IPS-20b (cell line): ENCODE measurements around the gene FRMD4A.

Experiments
- H3K27ac ChIP-seq: one replicate; pipeline ENCODE4 v1.5.1; 2013; ENCODE audit warnings: low read length
- H3K27me3 ChIP-seq: 2 replicates; pipeline ENCODE4 v1.6.1; 2013; ENCODE audit warnings: mild to moderate bottlenecking, low read length, inconsistent platforms; ENCODE audit not compliant: insufficient read depth
- H3K36me3 ChIP-seq: 2 replicates; pipeline ENCODE4 v1.6.1; 2013; ENCODE audit warnings: low read depth, mild to moderate bottlenecking, inconsistent platforms, low read length, moderate library complexity; ENCODE audit not compliant: insufficient read depth
- H3K4me1 ChIP-seq: 2 replicates; pipeline ENCODE4 v1.6.1; 2013; ENCODE audit warnings: mild to moderate bottlenecking, control low read depth, inconsistent platforms, low read length, moderate library complexity; ENCODE audit not compliant: insufficient read depth
- H3K4me3 ChIP-seq: 2 replicates; pipeline ENCODE4 v1.5.1; 2013; ENCODE audit warnings: mild to moderate bottlenecking, low read length, inconsistent platforms
- H3K9ac ChIP-seq: 2 replicates; pipeline ENCODE4 v1.6.1; 2013; ENCODE audit warnings: low read depth, mild to moderate bottlenecking, inconsistent platforms, low read length, moderate library complexity
- H3K9me3 ChIP-seq: 2 replicates; pipeline ENCODE4 v1.6.1; 2013; ENCODE audit warnings: mild to moderate bottlenecking, low read depth, low read length, inconsistent platforms; ENCODE audit not compliant: insufficient read depth

Gene FRMD4A

GRCh38 chr10:14010769-14011574, 319.8 kb downstream of the FRMD4A start:
- Histone ChIP-seq H3K27me3 (no peaks in the 10 kb centered on the region), H3K36me3 (no peaks in the 10 kb centered on the region), H3K4me1 (peaks cover 17% of the 10 kb centered on the region), H3K27ac (no peak overlapping the region), H3K4me3 (no peak overlapping the region), H3K9me3 (no peaks in the 10 kb centered on the region), H3K9ac (no peak overlapping the region)

- Histone ChIP-seq H3K9ac (no peak overlapping the region; the same call in 1 of the 2 replicates), H3K27ac (no peak overlapping the region), H3K27me3 (no peaks in the 10 kb centered on the region), H3K4me3 (no peak overlapping the region), H3K9me3 (no peaks in the 10 kb centered on the region), H3K4me1 (peaks cover 17% of the 10 kb centered on the region), H3K36me3 (no peaks in the 10 kb centered on the region)
These were observed 320.6 kb downstream of the FRMD4A start for GRCh38 chr10:14010101-14010558.

- H3K9me3 ChIP-seq, result no peaks in the 10 kb centered on the region
- no peaks in the 10 kb centered on the region for H3K36me3 ChIP-seq
- no peaks in the 10 kb centered on the region for H3K27me3 ChIP-seq
- peak overlapping the region; percentile 28; the same call in 1 of the 2 replicates for H3K9ac ChIP-seq
- peaks cover 17% of the 10 kb centered on the region for H3K4me1 ChIP-seq
- H3K4me3 ChIP-seq, result no peak overlapping the region
- no peak overlapping the region for H3K27ac ChIP-seq
These were observed 321.2 kb downstream of the FRMD4A start for GRCh38 chr10:14009371-14010100.

- Histone ChIP-seq H3K36me3 (no peaks in the 10 kb centered on the region), H3K4me3 (no peak overlapping the region), H3K9me3 (no peaks in the 10 kb centered on the region), H3K9ac (no peak overlapping the region), H3K27ac (no peak overlapping the region), H3K4me1 (peaks cover 17% of the 10 kb centered on the region), H3K27me3 (no peaks in the 10 kb centered on the region)
These were observed 322.0 kb downstream of the FRMD4A start for GRCh38 chr10:14008740-14009080.

- Histone ChIP-seq H3K9ac (no peak overlapping the region), H3K4me3 (no peak overlapping the region), H3K4me1 (peaks cover 10% of the 10 kb centered on the region), H3K9me3 (no peaks in the 10 kb centered on the region), H3K27me3 (no peaks in the 10 kb centered on the region), H3K27ac (no peak overlapping the region), H3K36me3 (no peaks in the 10 kb centered on the region)
These were observed 326.2 kb downstream of the FRMD4A start for GRCh38 chr10:14004536-14004935.

- H3K4me1 ChIP-seq, result peaks cover 5% of the 10 kb centered on the region; the same call in 1 of the 2 replicates
- H3K36me3 ChIP-seq, result no peaks in the 10 kb centered on the region
- H3K27ac ChIP-seq, result no peak overlapping the region
- no peak overlapping the region for H3K9ac ChIP-seq
- H3K27me3 ChIP-seq, result no peaks in the 10 kb centered on the region
- no peaks in the 10 kb centered on the region for H3K9me3 ChIP-seq
- H3K4me3 ChIP-seq, result no peak overlapping the region
These were observed 327.1 kb downstream of the FRMD4A start for GRCh38 chr10:14003517-14004184.

- Histone ChIP-seq H3K27ac (no peak overlapping the region), H3K9me3 (no peaks in the 10 kb centered on the region), H3K4me1 (peaks cover 3% of the 10 kb centered on the region; the same call in 1 of the 2 replicates), H3K9ac (no peak overlapping the region), H3K36me3 (no peaks in the 10 kb centered on the region), H3K4me3 (no peak overlapping the region), H3K27me3 (no peaks in the 10 kb centered on the region)
These were observed 329.3 kb downstream of the FRMD4A start for GRCh38 chr10:14001298-14002040.

- no peak overlapping the region for H3K9ac ChIP-seq
- no peaks in the 10 kb centered on the region for H3K36me3 ChIP-seq
- no peak overlapping the region for H3K27ac ChIP-seq
- no peaks in the 10 kb centered on the region for H3K9me3 ChIP-seq
- H3K4me1 ChIP-seq, result peaks cover 3% of the 10 kb centered on the region; the same call in 1 of the 2 replicates
- H3K4me3 ChIP-seq, result no peak overlapping the region
- no peaks in the 10 kb centered on the region for H3K27me3 ChIP-seq
These were observed 332.4 kb downstream of the FRMD4A start for GRCh38 chr10:13998163-13998835.

- Histone ChIP-seq H3K4me1 (peaks cover 3% of the 10 kb centered on the region; the same call in 1 of the 2 replicates), H3K4me3 (no peak overlapping the region), H3K9ac (no peak overlapping the region), H3K27ac (no peak overlapping the region), H3K9me3 (no peaks in the 10 kb centered on the region), H3K27me3 (no peaks in the 10 kb centered on the region), H3K36me3 (no peaks in the 10 kb centered on the region)
These were observed 333.1 kb downstream of the FRMD4A start for GRCh38 chr10:13997650-13998049.

GRCh38 chr10:13994932-13995331, 335.8 kb downstream of the FRMD4A start:
- H3K36me3 ChIP-seq, result no peaks in the 10 kb centered on the region
- no peak overlapping the region for H3K27ac ChIP-seq
- H3K9ac ChIP-seq, result no peak overlapping the region
- no peaks in the 10 kb centered on the region for H3K4me1 ChIP-seq
- no peak overlapping the region for H3K4me3 ChIP-seq
- no peaks in the 10 kb centered on the region for H3K9me3 ChIP-seq
- H3K27me3 ChIP-seq, result no peaks in the 10 kb centered on the region

GRCh38 chr10:13993673-13994089, 337.0 kb downstream of the FRMD4A start:
- no peak overlapping the region for H3K9ac ChIP-seq
- H3K27me3 ChIP-seq, result no peaks in the 10 kb centered on the region
- H3K4me1 ChIP-seq, result no peaks in the 10 kb centered on the region
- no peak overlapping the region for H3K27ac ChIP-seq
- H3K9me3 ChIP-seq, result no peaks in the 10 kb centered on the region
- no peaks in the 10 kb centered on the region for H3K36me3 ChIP-seq
- H3K4me3 ChIP-seq, result no peak overlapping the region
